ENCODE results near the gene FOXP1.

DNA sequence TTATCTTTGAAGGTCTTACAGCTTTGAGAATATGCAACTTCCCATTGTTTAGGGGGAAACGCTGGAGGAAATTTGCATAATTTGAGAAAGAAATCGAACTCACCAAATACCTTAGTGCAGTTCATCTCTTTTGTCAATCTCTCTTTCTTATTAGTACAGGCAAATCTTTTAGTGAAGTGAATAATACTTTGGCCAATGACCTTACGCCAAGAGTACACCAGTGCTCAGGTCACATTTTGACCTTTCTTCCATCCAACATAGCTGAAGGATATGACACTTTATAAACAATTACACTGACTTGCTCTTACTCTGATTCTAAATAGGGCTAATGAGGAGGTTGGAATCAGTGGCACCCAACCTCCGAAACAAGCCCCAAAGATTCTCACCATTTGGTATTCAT lies 494.8 kb downstream of the FOXP1 start:
- TF ChIP-seq, protein P1, sequence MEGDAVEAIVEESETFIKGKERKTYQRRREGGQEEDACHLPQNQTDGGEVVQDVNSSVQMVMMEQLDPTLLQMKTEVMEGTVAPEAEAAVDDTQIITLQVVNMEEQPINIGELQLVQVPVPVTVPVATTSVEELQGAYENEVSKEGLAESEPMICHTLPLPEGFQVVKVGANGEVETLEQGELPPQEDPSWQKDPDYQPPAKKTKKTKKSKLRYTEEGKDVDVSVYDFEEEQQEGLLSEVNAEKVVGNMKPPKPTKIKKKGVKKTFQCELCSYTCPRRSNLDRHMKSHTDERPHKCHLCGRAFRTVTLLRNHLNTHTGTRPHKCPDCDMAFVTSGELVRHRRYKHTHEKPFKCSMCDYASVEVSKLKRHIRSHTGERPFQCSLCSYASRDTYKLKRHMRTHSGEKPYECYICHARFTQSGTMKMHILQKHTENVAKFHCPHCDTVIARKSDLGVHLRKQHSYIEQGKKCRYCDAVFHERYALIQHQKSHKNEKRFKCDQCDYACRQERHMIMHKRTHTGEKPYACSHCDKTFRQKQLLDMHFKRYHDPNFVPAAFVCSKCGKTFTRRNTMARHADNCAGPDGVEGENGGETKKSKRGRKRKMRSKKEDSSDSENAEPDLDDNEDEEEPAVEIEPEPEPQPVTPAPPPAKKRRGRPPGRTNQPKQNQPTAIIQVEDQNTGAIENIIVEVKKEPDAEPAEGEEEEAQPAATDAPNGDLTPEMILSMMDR (conservative IDR thresholded peaks at IDR 0.05; ENCODE audit: low read depth, low read length): no peak
- TF ChIP-seq EZH2 (IDR thresholded peaks at IDR 0.05; ENCODE audit: borderline replicate concordance, low read depth, low read length, poor library complexity, severe bottlenecking): no peak
